GM21515 (cell line): ENCODE data around the gene ODR4.
"Not testable (repeated sequence)": the region's sequence is repeated elsewhere in the genome, so short reads cannot be mapped to it uniquely, and the experiment has no call there.

Experiments used
- ATAC-seq: cut with Tn5 transposase; IDR thresholded peaks from one replicate; pipeline ENCODE4 v1.9.1; 2021; ENCODE audit not compliant: unreplicated experiment

Gene ODR4

GRCh38 chr1:186420923-186421322, 45.3 kb downstream of the ODR4 start:
- ATAC-seq, result peak; percentile 96

DNA sequence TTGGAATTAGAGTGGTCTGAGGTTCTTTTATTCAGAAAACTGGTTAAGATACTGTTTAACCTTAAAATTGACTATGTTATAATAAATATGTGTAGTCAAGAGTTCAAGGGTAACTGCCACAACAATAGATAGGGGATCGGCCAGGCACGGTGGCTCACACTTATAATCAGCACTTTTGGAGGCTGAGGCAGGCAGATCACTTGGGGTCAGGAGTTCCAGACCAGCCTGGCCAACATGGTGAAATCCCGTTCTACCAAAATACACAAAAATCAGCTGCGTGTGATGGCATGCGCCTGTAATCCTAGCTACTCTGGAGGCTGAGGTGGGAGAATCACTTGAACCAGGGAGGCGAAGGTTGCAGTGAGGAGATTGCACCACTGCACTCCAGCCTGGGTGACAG, 45.8 kb downstream of the ODR4 start:
- ATAC-seq, result no peak

- no peak for ATAC-seq
These were observed 48.9 kb downstream of the ODR4 start for GRCh38 chr1:186424539-186424938.

DNA sequence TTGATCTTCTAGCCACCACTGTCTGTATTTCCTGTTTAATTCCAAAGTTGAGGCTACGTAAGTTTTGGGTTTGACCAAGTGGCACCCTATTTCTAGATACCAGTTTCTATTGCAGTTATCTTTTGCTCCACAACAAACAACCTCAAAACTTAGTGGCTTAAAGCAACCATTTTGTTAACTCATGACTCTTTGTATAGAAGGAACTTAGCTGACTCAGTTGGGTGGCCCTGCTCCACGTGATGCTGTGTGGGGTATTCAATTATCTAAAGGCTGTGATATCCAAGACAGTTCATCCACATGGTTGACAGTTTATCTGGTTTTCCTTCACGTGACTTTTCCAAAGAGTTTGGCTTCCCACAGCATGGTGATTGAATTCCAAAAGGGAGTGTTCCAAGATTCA, 50.5 kb downstream of the ODR4 start:
- ATAC-seq, result no peak

GRCh38 chr1:186429017-186429416, 53.4 kb downstream of the ODR4 start:
- ATAC-seq, result no peak

DNA sequence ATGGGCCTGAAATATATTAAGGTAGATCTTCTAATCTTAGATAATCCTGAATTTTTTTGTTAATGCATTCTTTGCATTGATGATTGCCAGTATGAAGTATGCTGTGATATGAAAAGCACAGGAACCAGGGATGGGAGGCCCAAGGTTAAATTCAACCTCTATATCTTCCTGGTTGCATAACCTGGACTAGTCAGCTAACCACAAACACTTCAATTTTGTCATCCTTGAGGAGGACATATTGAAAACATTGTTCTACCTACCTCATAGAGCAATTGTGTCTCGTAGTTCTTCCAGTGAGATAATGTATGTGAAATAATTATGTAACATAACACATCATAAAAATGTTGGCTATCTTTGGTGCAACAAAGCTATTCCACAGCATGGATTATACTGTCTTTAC, 59.7 kb downstream of the ODR4 start:
- ATAC-seq, result no peak

- no peak for ATAC-seq
These were observed 62.9 kb downstream of the ODR4 start for GRCh38 chr1:186438567-186438966.

DNA sequence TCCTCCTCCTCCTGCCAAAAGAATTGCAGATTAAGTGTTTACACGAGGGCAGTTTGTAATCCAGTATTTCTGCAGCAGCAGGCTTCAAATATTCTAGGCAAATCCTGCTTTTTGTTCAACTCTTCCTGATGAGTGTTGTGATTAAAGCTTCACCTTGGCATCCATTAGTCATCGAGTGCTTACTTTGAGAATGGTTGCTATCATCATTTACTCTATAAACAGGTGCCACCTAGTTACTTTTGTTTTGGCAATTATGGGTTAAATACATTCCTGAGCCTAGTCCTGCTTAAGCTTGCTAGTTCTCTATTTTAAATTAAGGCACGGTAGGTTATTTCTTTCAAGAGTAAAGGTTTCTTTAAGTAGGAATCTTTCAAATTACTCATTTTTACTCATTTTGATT, 64.9 kb downstream of the ODR4 start:
- ATAC-seq, result no peak

GRCh38 chr1:186442651-186443375, 67.2 kb downstream of the ODR4 start:
- no peak for ATAC-seq

GRCh38 chr1:186443638-186444037, 68.0 kb downstream of the ODR4 start:
- ATAC-seq, result no peak

DNA sequence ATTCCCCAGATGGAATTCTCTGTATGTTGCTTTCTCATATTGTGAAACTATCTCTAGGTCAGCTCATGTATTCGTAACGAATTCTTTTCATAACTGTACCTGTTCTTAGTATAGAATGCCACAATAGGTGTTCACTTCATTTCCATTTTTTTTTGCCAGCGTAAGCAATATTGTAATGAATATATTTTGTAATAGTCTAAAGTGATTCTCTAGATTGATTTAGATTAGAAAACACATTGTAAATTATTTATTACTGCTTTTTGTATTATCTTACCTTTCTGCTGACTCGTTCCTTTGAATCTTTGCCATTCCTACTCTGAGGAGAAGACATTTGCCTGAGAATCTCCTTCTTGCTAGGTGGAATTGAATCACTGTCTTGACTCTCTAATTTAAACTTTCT, 70.5 kb downstream of the ODR4 start:
- ATAC-seq, result no peak

DNA sequence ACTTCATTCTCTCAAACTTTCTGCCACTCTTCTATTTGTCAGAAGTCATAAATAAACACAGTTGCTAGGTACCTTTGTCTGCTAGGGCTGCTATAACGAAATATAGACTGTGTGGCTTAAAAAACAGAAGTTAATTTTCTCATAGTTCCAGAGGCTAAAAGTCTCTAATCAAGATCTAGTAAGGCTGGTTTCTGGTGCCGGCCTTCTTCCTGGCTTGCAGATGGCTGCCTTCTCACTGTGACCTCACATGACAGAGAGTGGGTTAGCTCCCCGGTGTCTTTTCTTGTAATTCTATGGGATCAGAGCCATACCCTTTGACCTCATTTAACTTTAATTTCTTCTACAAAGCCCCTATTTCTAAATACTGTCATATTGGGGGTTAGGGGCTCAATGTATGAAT, 79.3 kb downstream of the ODR4 start:
- ATAC-seq, result no peak

- ATAC-seq, result no peak
These were observed 81.2 kb downstream of the ODR4 start for GRCh38 chr1:186456729-186457255.

DNA sequence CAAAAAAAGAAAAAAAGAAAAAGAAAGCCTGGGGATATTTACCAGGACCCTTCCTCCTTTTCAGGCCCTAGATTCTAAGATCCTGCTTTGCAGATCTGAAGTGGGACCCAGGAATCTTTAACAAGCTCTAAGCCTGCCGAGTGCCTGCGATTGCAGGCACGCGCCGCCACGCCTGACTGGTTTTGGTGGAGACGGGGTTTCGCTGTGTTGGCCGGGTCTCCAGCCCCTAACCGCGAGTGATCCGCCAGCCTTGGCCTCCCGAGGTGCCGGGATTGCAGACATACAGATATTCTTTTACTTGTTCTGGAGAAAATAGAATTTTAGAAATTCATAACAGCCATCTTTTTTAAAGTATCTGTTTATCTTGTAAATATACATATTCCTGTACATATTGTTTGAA, 83.5 kb downstream of the ODR4 start:
- not testable (repeated sequence) for ATAC-seq

DNA sequence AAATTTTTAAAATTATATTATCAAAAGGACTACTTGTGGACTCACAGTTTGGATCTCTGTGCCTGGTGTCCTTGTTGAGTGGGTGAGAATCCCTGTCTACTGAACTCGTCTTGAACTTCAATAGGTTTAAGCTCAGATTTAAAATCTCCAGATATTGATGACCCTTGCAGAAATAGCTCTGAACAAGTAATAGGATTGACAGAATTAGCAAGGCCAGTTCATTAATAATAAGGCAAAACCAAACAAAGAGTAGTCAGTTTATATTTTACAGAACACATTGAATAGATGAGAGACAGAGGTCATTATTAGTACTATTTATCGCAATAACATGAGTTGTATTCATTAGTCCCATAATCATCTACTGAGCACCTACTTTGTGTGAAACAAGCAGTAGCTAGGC, 85.4 kb downstream of the ODR4 start, which contains the start of gene PDC:
PDC (minus strand) TSS at position 101 of the 400 bp plus-strand sequence. CDS start 11,655 bp downstream, outside the sequence.
- no peak for ATAC-seq

- no peak for ATAC-seq
These were observed 87.9 kb downstream of the ODR4 start for GRCh38 chr1:186463511-186463910.

- ATAC-seq, result no peak
These were observed 88.3 kb downstream of the ODR4 start for GRCh38 chr1:186463926-186464325.

DNA sequence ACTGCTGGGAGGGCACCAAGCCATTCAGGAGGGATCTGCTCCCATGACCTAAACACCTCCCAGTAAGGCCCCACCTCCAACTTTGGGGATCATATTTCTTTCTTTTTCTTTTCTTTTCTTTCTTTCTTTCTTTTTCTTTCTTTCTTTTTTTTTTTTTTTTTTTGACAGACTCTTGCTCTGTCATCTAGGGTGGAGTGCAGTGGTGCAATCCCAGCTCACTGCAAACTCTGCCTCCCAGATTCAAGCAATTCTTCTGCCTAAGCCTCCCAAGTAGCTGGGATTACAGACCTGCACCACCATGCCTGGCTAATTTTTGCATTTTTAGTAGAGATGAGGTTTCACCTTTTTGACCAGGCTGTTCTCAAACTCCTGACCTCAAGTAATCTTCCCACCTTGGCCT, 89.9 kb downstream of the ODR4 start:
- ATAC-seq, result not testable (repeated sequence)

DNA sequence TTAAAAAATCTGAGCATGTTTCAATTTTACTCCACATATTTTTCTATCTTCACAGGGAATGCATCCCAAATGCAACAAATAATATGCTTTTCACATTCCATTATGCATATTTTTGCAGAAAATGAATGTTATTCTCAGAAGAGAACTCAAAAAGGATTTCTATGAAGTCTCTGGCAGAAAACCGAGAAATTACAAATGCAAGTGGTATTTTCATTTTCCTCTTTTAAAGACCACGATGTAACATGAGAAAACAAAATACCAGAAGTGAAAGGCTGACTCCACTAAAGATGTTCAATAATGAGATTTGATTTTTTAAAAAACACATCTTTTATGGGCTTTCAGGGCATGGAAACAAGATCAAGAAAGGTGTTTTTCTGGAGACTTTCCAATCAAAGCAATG, 90.3 kb downstream of the ODR4 start:
- no peak for ATAC-seq
